Bronchial epithelial cell (primary cell): ENCODE data around the gene RPL4. TPM values are rescaled to one million over a fixed set of nuclear protein-coding genes. Genes with fewer than 3 reads are reported as not detected.
A peak's percentile ranks its signal among the peaks of the same experiment; 100 is the strongest.

Experiments used
- DNase-seq: peaks from one replicate; pipeline ENCODE4 v3.0.0-alpha.2; 2010; ENCODE audit warnings: low read depth
- FAIRE-seq: peaks from 2 replicates; lab custom pipeline; 2011; peaks lifted over from hg19 to GRCh38; lab: Jason Lieb, UNC
- H3K27me3 ChIP-seq: 2 replicates; pipeline ENCODE4 v1.5.1; 2011; ENCODE audit warnings: low read length; ENCODE audit not compliant: control insufficient read depth, insufficient read depth
- H3K36me3 ChIP-seq: 2 replicates; pipeline ENCODE4 v1.5.1; 2011; ENCODE audit warnings: low read length; ENCODE audit not compliant: control insufficient read depth, insufficient read depth
- H3K4me3 ChIP-seq: 2 replicates; pipeline ENCODE4 v1.5.1; 2011; ENCODE audit warnings: mild to moderate bottlenecking, low read depth, low read length, control low read depth
- total RNA-seq: library from RNA; depleted of rRNA; stranded (reverse); fragments of >200 nt; gene quantifications from 2 replicates; pipeline ENCODE4 v1.2.1, GENCODE V29; 2014
- TF ChIP-seq, protein P1 (sequence below): IDR thresholded peaks from 2 replicates; pipeline ENCODE4 v1.5.1; 2011; ENCODE audit warnings: mild to moderate bottlenecking, moderate library complexity, low read length, control low read depth, inconsistent platforms; ENCODE audit not compliant: insufficient read depth, severe bottlenecking

Gene RPL4
- total RNA-seq, 1 donor from 2014 or later: 4,509 TPM

GRCh38 chr15:66497502-66498455 lies 6.9 kb downstream of the RPL4 start, which contains the start of gene SNAPC5:
TSS of gene SNAPC5 (minus strand) at chr15:66497762. CDS start at chr15:66497731, 31 bp downstream.
- Histone ChIP-seq H3K27me3 (no peaks in the 10 kb centered on the region), H3K36me3 (peaks cover 14% of the 10 kb centered on the region), H3K4me3 (peak within 1 kb of the TSS; percentile 75)
- no peak for FAIRE-seq
- TF ChIP-seq, protein P1, sequence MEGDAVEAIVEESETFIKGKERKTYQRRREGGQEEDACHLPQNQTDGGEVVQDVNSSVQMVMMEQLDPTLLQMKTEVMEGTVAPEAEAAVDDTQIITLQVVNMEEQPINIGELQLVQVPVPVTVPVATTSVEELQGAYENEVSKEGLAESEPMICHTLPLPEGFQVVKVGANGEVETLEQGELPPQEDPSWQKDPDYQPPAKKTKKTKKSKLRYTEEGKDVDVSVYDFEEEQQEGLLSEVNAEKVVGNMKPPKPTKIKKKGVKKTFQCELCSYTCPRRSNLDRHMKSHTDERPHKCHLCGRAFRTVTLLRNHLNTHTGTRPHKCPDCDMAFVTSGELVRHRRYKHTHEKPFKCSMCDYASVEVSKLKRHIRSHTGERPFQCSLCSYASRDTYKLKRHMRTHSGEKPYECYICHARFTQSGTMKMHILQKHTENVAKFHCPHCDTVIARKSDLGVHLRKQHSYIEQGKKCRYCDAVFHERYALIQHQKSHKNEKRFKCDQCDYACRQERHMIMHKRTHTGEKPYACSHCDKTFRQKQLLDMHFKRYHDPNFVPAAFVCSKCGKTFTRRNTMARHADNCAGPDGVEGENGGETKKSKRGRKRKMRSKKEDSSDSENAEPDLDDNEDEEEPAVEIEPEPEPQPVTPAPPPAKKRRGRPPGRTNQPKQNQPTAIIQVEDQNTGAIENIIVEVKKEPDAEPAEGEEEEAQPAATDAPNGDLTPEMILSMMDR: peak; percentile 91
- DNase-seq: peak; percentile 88

DNA sequence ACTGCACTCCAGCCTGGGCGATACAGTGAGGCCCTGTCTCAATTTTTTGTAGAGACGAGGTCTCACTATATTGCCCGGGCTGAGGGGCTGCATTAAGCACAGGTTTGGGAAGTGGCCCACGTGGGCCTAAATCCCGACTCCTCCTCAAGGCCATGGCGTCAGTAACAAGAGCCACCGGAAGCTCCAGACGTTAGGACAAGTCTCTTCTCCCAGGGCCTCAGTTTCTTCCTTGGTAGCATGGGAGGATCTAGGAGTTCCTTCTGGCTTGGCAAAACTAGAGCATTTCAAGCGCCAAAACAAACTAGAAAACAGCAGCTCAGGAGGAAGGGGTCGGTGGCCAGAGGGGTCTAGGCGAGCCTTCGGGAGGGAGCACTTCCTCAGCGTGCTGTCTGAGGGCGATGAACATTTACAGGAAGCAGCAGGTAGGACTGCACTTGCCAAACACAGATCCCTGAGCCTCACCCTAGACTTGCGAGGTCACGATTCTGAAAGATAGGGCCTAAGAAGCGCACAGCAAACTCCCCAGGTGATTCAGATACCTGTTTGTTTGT lies 7.6 kb downstream of the RPL4 start:
- no peak for FAIRE-seq
- peak overlapping the region; percentile 75 for H3K4me3 ChIP-seq
- peak; percentile 26 for DNase-seq
- peaks cover 11% of the 10 kb centered on the region for H3K36me3 ChIP-seq
- H3K27me3 ChIP-seq: no peaks in the 10 kb centered on the region
- TF ChIP-seq, protein P1: no peak

- Histone ChIP-seq H3K27me3 (no peaks in the 10 kb centered on the region), H3K36me3 (peaks cover 15% of the 10 kb centered on the region), H3K4me3 (no peak overlapping the region)
- FAIRE-seq (no peak), DNase-seq (no peak)
- TF ChIP-seq, protein P1: no peak
Observed at GRCh38 chr15:66494262-66494661, 10.4 kb downstream of the RPL4 start.

- FAIRE-seq (no peak), DNase-seq (no peak)
- H3K36me3 ChIP-seq: peaks cover 23% of the 10 kb centered on the region
- H3K4me3 ChIP-seq: no peak overlapping the region
- TF ChIP-seq, protein P1: no peak
- H3K27me3 ChIP-seq: no peaks in the 10 kb centered on the region
Observed at GRCh38 chr15:66491846-66492245, 12.8 kb downstream of the RPL4 start.

GRCh38 chr15:66489179-66489791 lies 15.4 kb downstream of the RPL4 start:
- DNase-seq: no peak
- no peak for FAIRE-seq
- no peaks in the 10 kb centered on the region for H3K27me3 ChIP-seq
- TF ChIP-seq, protein P1: no peak
- H3K4me3 ChIP-seq: no peak overlapping the region
- peaks cover 27% of the 10 kb centered on the region for H3K36me3 ChIP-seq
